KOPT-K1 (cell line): ENCODE results near the gene GPR4.
A peak's percentile ranks its signal among the peaks of the same experiment; 100 is the strongest.

ENCODE experiments used
- H3K27ac ChIP-seq: fragments of 200-600 bp; sonication (generic); 2 replicates; pipeline ENCODE4 v1.5.1; 2016; ENCODE audit warnings: antibody characterized with exemption, mild to moderate bottlenecking, low read depth, low read length; ENCODE audit not compliant: poor library complexity, severe bottlenecking
- H3K36me3 ChIP-seq: fragments of 200-600 bp; sonication (generic); 2 replicates; pipeline ENCODE4 v1.5.1; 2017; ENCODE audit warnings: antibody characterized with exemption, mild to moderate bottlenecking, low read length, moderate library complexity; ENCODE audit not compliant: insufficient read depth
- H3K9me3 ChIP-seq: fragments of 200-600 bp; sonication (generic); 2 replicates; pipeline ENCODE4 v1.5.1; 2017; ENCODE audit warnings: antibody characterized with exemption, low read length, mild to moderate bottlenecking; ENCODE audit not compliant: insufficient read depth, poor library complexity, severe bottlenecking

Gene GPR4

GRCh38 chr19:45601115-45601514 lies 897 bp downstream of the GPR4 start:
- no peaks in the 10 kb centered on the region for H3K36me3 ChIP-seq
- H3K27ac ChIP-seq, result no peak overlapping the region
- no peaks in the 10 kb centered on the region for H3K9me3 ChIP-seq

GRCh38 chr19:45600340-45600885 lies 1.6 kb downstream of the GPR4 start:
- H3K9me3 ChIP-seq, result no peaks in the 10 kb centered on the region
- no peaks in the 10 kb centered on the region for H3K36me3 ChIP-seq
- H3K27ac ChIP-seq, result no peak overlapping the region

- no peaks in the 10 kb centered on the region for H3K9me3 ChIP-seq
- no peak overlapping the region for H3K27ac ChIP-seq
- no peaks in the 10 kb centered on the region for H3K36me3 ChIP-seq
These were observed 2.7 kb downstream of the GPR4 start for GRCh38 chr19:45599286-45599685.

- H3K27ac ChIP-seq, result no peak overlapping the region
- H3K36me3 ChIP-seq, result no peaks in the 10 kb centered on the region
- no peaks in the 10 kb centered on the region for H3K9me3 ChIP-seq
These were observed 3.6 kb downstream of the GPR4 start for GRCh38 chr19:45598267-45599001.

GRCh38 chr19:45597425-45598111 lies 4.4 kb downstream of the GPR4 start:
- H3K27ac ChIP-seq, result no peak overlapping the region
- no peaks in the 10 kb centered on the region for H3K36me3 ChIP-seq
- H3K9me3 ChIP-seq, result no peaks in the 10 kb centered on the region

GRCh38 chr19:45595814-45596213 lies 6.2 kb downstream of the GPR4 start:
- Histone ChIP-seq H3K27ac (no peak overlapping the region), H3K9me3 (no peaks in the 10 kb centered on the region), H3K36me3 (no peaks in the 10 kb centered on the region)

GRCh38 chr19:45593520-45593919 lies 8.5 kb downstream of the GPR4 start:
- Histone ChIP-seq H3K27ac (no peak overlapping the region), H3K9me3 (no peaks in the 10 kb centered on the region), H3K36me3 (no peaks in the 10 kb centered on the region)

GRCh38 chr19:45592366-45592765 lies 9.6 kb downstream of the GPR4 start:
- Histone ChIP-seq H3K36me3 (no peaks in the 10 kb centered on the region), H3K9me3 (no peaks in the 10 kb centered on the region), H3K27ac (no peak overlapping the region)

GRCh38 chr19:45591638-45592005 lies 10.4 kb downstream of the GPR4 start:
- Histone ChIP-seq H3K36me3 (no peaks in the 10 kb centered on the region), H3K9me3 (no peaks in the 10 kb centered on the region), H3K27ac (no peak overlapping the region)

- no peaks in the 10 kb centered on the region for H3K36me3 ChIP-seq
- no peaks in the 10 kb centered on the region for H3K9me3 ChIP-seq
- H3K27ac ChIP-seq, result no peak overlapping the region
These were observed 10.9 kb downstream of the GPR4 start for GRCh38 chr19:45591004-45591637.

GRCh38 chr19:45590300-45591003 lies 11.6 kb downstream of the GPR4 start:
- Histone ChIP-seq H3K27ac (no peak overlapping the region), H3K36me3 (no peaks in the 10 kb centered on the region), H3K9me3 (no peaks in the 10 kb centered on the region)

- Histone ChIP-seq H3K36me3 (no peaks in the 10 kb centered on the region), H3K27ac (no peak overlapping the region), H3K9me3 (no peaks in the 10 kb centered on the region)
These were observed 12.2 kb downstream of the GPR4 start for GRCh38 chr19:45589768-45590167.

- H3K36me3 ChIP-seq, result no peaks in the 10 kb centered on the region
- H3K27ac ChIP-seq, result no peak overlapping the region
- H3K9me3 ChIP-seq, result no peaks in the 10 kb centered on the region
These were observed 14.1 kb downstream of the GPR4 start for GRCh38 chr19:45587873-45588272.

- Histone ChIP-seq H3K36me3 (no peaks in the 10 kb centered on the region), H3K27ac (peak overlapping the region; percentile 80), H3K9me3 (no peaks in the 10 kb centered on the region)
These were observed 16.8 kb downstream of the GPR4 start for GRCh38 chr19:45585158-45585577.
